B cell (primary cell): ENCODE data around the gene TMEM132D.

ENCODE experiments used
- EZH2 ChIP-seq: IDR thresholded peaks from 2 replicates; pipeline ENCODE4 v1.6.1; 2012; ENCODE audit warnings: borderline replicate concordance, low read depth, mild to moderate bottlenecking, moderate library complexity, low read length; ENCODE audit not compliant: insufficient read depth, poor library complexity, severe bottlenecking
- TF ChIP-seq, protein P1 (sequence below): fragments of 200-600 bp; IDR thresholded peaks from one replicate; pipeline ENCODE4 v1.8.0; 2022; ENCODE audit warnings: antibody characterized with exemption, mild to moderate bottlenecking

DNA sequence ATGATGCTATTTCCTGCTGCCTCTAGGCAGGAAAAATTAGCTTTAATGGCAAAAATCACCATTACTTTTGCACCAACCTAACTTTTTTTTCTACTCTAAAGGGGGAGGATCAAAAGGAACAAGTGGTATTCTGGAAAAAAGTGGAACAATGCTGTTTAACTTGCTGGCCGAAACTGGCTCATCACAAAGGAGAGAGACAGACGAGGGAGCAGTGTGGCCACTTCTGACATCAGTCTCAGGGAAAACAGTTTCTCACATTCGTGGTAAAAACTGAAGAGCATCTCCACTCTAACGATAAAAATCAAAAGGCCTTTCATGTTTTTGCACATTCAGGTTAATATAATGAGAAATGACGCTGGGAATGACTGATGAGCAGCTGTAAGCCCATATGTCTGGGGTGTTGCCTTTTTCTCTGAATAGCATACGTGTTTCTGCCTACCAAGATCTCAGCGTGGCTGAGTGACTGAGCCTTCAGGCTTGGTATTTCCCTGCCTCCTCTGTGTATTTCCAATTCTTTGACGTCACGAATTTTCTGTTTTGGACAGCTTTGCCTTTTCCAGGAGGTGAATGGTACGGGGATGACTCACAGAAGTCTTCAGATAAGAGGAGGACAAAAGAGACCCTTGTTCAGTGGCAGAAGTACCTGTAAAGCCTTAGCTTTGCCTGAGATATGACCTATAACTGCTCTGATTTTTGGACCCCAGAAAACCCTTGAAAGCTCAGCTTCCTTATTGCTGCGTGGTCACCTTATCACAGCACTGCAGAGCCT is 691.8 kb downstream of the TMEM132D start:
- no peak for TF ChIP-seq EZH2
- TF ChIP-seq, protein P1, sequence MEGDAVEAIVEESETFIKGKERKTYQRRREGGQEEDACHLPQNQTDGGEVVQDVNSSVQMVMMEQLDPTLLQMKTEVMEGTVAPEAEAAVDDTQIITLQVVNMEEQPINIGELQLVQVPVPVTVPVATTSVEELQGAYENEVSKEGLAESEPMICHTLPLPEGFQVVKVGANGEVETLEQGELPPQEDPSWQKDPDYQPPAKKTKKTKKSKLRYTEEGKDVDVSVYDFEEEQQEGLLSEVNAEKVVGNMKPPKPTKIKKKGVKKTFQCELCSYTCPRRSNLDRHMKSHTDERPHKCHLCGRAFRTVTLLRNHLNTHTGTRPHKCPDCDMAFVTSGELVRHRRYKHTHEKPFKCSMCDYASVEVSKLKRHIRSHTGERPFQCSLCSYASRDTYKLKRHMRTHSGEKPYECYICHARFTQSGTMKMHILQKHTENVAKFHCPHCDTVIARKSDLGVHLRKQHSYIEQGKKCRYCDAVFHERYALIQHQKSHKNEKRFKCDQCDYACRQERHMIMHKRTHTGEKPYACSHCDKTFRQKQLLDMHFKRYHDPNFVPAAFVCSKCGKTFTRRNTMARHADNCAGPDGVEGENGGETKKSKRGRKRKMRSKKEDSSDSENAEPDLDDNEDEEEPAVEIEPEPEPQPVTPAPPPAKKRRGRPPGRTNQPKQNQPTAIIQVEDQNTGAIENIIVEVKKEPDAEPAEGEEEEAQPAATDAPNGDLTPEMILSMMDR, result no peak
